Ishikawa (cell line): ENCODE data around the gene TMEM88.

Experiments used
- CEBPB ChIP-seq: IDR thresholded peaks from 2 replicates; pipeline ENCODE4 v1.6.1; 2012
- EGR1 ChIP-seq: IDR thresholded peaks from 2 replicates; pipeline ENCODE4 v1.6.1; 2012
- EP300 ChIP-seq: IDR thresholded peaks from 2 replicates; pipeline ENCODE4 v1.6.1; 2012; ENCODE audit warnings: borderline replicate concordance
- FOXM1 ChIP-seq: IDR thresholded peaks from 2 replicates; pipeline ENCODE4 v1.6.1; 2012; ENCODE audit warnings: low read depth, borderline replicate concordance
- NFIC ChIP-seq: IDR thresholded peaks from 2 replicates; pipeline ENCODE4 v1.6.1; 2012
- RAD21 ChIP-seq: IDR thresholded peaks from 2 replicates; pipeline ENCODE4 v1.6.1; 2012; ENCODE audit warnings: low read depth
- REST ChIP-seq: IDR thresholded peaks from 2 replicates; pipeline ENCODE4 v1.6.1; 2012; ENCODE audit warnings: low read depth, mild to moderate bottlenecking
- TAF1 ChIP-seq: IDR thresholded peaks from 2 replicates; pipeline ENCODE4 v1.6.1; 2012; ENCODE audit warnings: low read depth, mild to moderate bottlenecking
- YY1 ChIP-seq: IDR thresholded peaks from 2 replicates; pipeline ENCODE4 v1.6.1; 2012; ENCODE audit warnings: low read depth
- ZBTB7A ChIP-seq: IDR thresholded peaks from 2 replicates; pipeline ENCODE4 v1.6.1; 2012; ENCODE audit warnings: low read depth
- TF ChIP-seq, protein P1 (sequence below): IDR thresholded peaks from 2 replicates; pipeline ENCODE4 v1.6.1; 2012

- TF ChIP-seq CEBPB = no peak
- TF ChIP-seq EGR1 = no peak
- TF ChIP-seq, protein P1, sequence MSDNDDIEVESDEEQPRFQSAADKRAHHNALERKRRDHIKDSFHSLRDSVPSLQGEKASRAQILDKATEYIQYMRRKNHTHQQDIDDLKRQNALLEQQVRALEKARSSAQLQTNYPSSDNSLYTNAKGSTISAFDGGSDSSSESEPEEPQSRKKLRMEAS = no peak
- TF ChIP-seq EP300 = no peak
- no peak for TF ChIP-seq REST
- no peak for TF ChIP-seq FOXM1
- TF ChIP-seq NFIC = no peak
- TF ChIP-seq ZBTB7A = no peak
- TF ChIP-seq TAF1 = no peak
- peak; percentile 22; the same call in 1 of the 2 replicates for TF ChIP-seq RAD21
- TF ChIP-seq YY1 = no peak; the same call in 1 of the 2 replicates
Measured at GRCh38 chr17:7858522-7858810, 3.6 kb downstream of the TMEM88 start.
